H1 (cell line): ENCODE measurements around the gene SARS2. TPM values are rescaled to one million over a fixed set of nuclear protein-coding genes. Genes with fewer than 3 reads are reported as not detected.

Experiments used
- CTCF ChIA-PET: fragments of 300-600 bp; sonication (Branson Sonifier 250); formaldehyde crosslinking; loops from one replicate; lab custom pipeline; 2021; ENCODE audit not compliant: partially characterized antibody; lab: Charles Lee
- POLR2A ChIA-PET: fragments of 300-600 bp; sonication (Branson Sonifier 250); formaldehyde crosslinking; loops from one replicate; lab custom pipeline; 2021; ENCODE audit warnings: inconsistent platforms; ENCODE audit not compliant: partially characterized antibody; lab: Charles Lee
- DNase-seq, 2 experiments: peaks; one replicate each; pipeline versions ENCODE4 v3.0.0 to v3.0.0-alpha.2; 2010 to 2022; ENCODE audit warnings: low spot score in 2 of 2, low read depth in 1 of 2, mixed read lengths in 1 of 2
- FAIRE-seq: peaks from 2 replicates; lab custom pipeline; 2011; peaks lifted over from hg19 to GRCh38; lab: Jason Lieb, UNC
- H2AFZ ChIP-seq: 2 replicates; pipeline ENCODE4 v1.8.1; 2012; ENCODE audit warnings: low read length, inconsistent platforms
- H2AK5ac ChIP-seq: 2 replicates; pipeline ENCODE4 v1.6.1; 2013; ENCODE audit warnings: low read depth, low read length
- H2BK120ac ChIP-seq: replicated peaks from 2 replicates; pipeline ENCODE3; 2013; ENCODE audit warnings: low read depth, low read length, inconsistent platforms
- H2BK12ac ChIP-seq: 2 replicates; pipeline ENCODE4 v1.6.1; 2013; ENCODE audit warnings: low read depth, low read length
- H2BK15ac ChIP-seq: 2 replicates; pipeline ENCODE4 v1.6.1; 2013; ENCODE audit warnings: low read length
- H2BK20ac ChIP-seq: 2 replicates; pipeline ENCODE4 v1.6.1; 2013; ENCODE audit warnings: low read length
- H2BK5ac ChIP-seq: 2 replicates; pipeline ENCODE4 v1.6.1; 2013; ENCODE audit warnings: low read depth, low read length
- H3K14ac ChIP-seq: 2 replicates; pipeline ENCODE4 v1.6.1; 2013; ENCODE audit warnings: inconsistent platforms; ENCODE audit not compliant: insufficient read length
- H3K18ac ChIP-seq: 2 replicates; pipeline ENCODE4 v1.6.1; 2013; ENCODE audit warnings: low read length; ENCODE audit errors: extremely low read depth
- H3K23ac ChIP-seq: 2 replicates; pipeline ENCODE4 v1.6.1; 2013; ENCODE audit warnings: inconsistent platforms; ENCODE audit not compliant: insufficient read length
- H3K23me2 ChIP-seq: 2 replicates; pipeline ENCODE4 v1.6.1; 2013; ENCODE audit warnings: low read depth, low read length
- H3K27ac ChIP-seq: 2 replicates; pipeline ENCODE4 v1.6.1; 2011; ENCODE audit warnings: low read depth, low read length, inconsistent platforms
- H3K27me3 ChIP-seq, 4 experiments: replicated peaks in 1 of 4; 1 replicate in 1 of 4; 2 replicates in 3 of 4; pipeline versions ENCODE4 v1.6.1 to v1.8.1; 2011 to 2013; ENCODE audit warnings: low read length in 3 of 4, mild to moderate bottlenecking in 3 of 4, inconsistent platforms in 2 of 4, mixed read lengths in 2 of 4, moderate library complexity in 1 of 4; ENCODE audit not compliant: control insufficient read depth in 3 of 4, insufficient read depth in 3 of 4; ENCODE audit errors: extremely low read depth in 1 of 4
- H3K36me3 ChIP-seq, 4 experiments: 2 replicates each; pipeline versions ENCODE4 v1.6.1 to v1.8.1; 2011 to 2013; ENCODE audit warnings: mild to moderate bottlenecking in 4 of 4, low read length in 3 of 4, moderate library complexity in 2 of 4, control low read depth in 1 of 4, inconsistent platforms in 1 of 4; ENCODE audit not compliant: insufficient read depth in 4 of 4, control insufficient read depth in 2 of 4
- H3K4ac ChIP-seq: replicated peaks from 2 replicates; pipeline ENCODE3; 2013; ENCODE audit warnings: low read length, low read depth, mixed read lengths, inconsistent platforms; ENCODE audit not compliant: insufficient read length
- H3K4me1 ChIP-seq, 4 experiments: replicated peaks in 1 of 4; 1 replicate in 1 of 4; 2 replicates in 3 of 4; pipeline versions ENCODE4 v1.6.1 to v1.8.1; 2011 to 2013; ENCODE audit warnings: low read length in 3 of 4, inconsistent platforms in 2 of 4, mixed read lengths in 1 of 4; ENCODE audit not compliant: insufficient read depth in 4 of 4, control insufficient read depth in 3 of 4
- H3K4me2 ChIP-seq, 2 experiments: 2 replicates each; pipeline versions ENCODE4 v1.6.1 to v1.8.1; 2011 to 2013; ENCODE audit warnings: low read depth in 2 of 2, low read length in 2 of 2, control low read depth in 1 of 2, inconsistent platforms in 1 of 2, mild to moderate bottlenecking in 1 of 2; ENCODE audit not compliant: insufficient read depth in 1 of 2
- H3K4me3 ChIP-seq, 4 experiments: fragments of 200-600, 300-600 bp in 1 of 4; sonication (generic), shearing (Covaris generic), sonication (Bioruptor Twin) in 1 of 4; 2 replicates each; pipeline versions ENCODE4 v1.5.1 to v1.8.1; 2011 to 2016; ENCODE audit warnings: low read length in 4 of 4, low read depth in 3 of 4, control low read depth in 2 of 4, inconsistent platforms in 2 of 4, mild to moderate bottlenecking in 2 of 4, mixed read lengths in 1 of 4, moderate library complexity in 1 of 4; ENCODE audit not compliant: insufficient read depth in 2 of 4; ENCODE audit errors: extremely low read depth in 1 of 4
- H3K56ac ChIP-seq: replicated peaks from 2 replicates; pipeline ENCODE3; 2013; ENCODE audit warnings: low read depth, mild to moderate bottlenecking, mixed read lengths, low read length, inconsistent platforms; ENCODE audit not compliant: insufficient read length
- H3K79me1 ChIP-seq: 2 replicates; pipeline ENCODE4 v1.6.1; 2013; ENCODE audit warnings: low read depth, low read length, control low read depth
- H3K79me2 ChIP-seq, 2 experiments: 2 replicates each; pipeline versions ENCODE4 v1.6.1 to v1.8.1; 2012 to 2013; ENCODE audit warnings: low read length in 2 of 2, mild to moderate bottlenecking in 2 of 2, inconsistent platforms in 1 of 2; ENCODE audit not compliant: insufficient read depth in 2 of 2, control insufficient read depth in 1 of 2
- H3K9ac ChIP-seq, 4 experiments: replicated peaks in 1 of 4; 1 replicate in 1 of 4; 2 replicates in 3 of 4; pipeline versions ENCODE4 v1.6.1 to v1.8.1; 2011 to 2013; ENCODE audit warnings: low read depth in 3 of 4, low read length in 3 of 4, control low read depth in 2 of 4, mild to moderate bottlenecking in 2 of 4, moderate library complexity in 2 of 4, inconsistent platforms in 1 of 4; ENCODE audit errors: extremely low read depth in 1 of 4
- H3K9me3 ChIP-seq, 2 experiments: 2 replicates each; pipeline versions ENCODE4 v1.6.1 to v1.8.1; 2012 to 2013; ENCODE audit warnings: mild to moderate bottlenecking in 2 of 2, moderate library complexity in 2 of 2, control low read depth in 1 of 2, inconsistent platforms in 1 of 2, low read depth in 1 of 2, low read length in 1 of 2, mixed read lengths in 1 of 2; ENCODE audit not compliant: insufficient read depth in 2 of 2
- H4K20me1 ChIP-seq, 2 experiments: replicated peaks in 1 of 2; 2 replicates each; pipeline versions ENCODE3 to v1.8.1; 2011 to 2013; ENCODE audit warnings: inconsistent platforms in 2 of 2, low read length in 2 of 2, mild to moderate bottlenecking in 1 of 2; ENCODE audit not compliant: insufficient read depth in 2 of 2, control insufficient read depth in 1 of 2
- H4K5ac ChIP-seq: 2 replicates; pipeline ENCODE4 v1.6.1; 2013; ENCODE audit warnings: low read length, low read depth, mixed read lengths, inconsistent platforms; ENCODE audit not compliant: insufficient read length
- H4K8ac ChIP-seq: 2 replicates; pipeline ENCODE4 v1.8.0; 2013; ENCODE audit warnings: mild to moderate bottlenecking, moderate library complexity, low read length, inconsistent platforms; ENCODE audit not compliant: insufficient read depth; ENCODE audit errors: extremely low read depth
- H4K91ac ChIP-seq: replicated peaks from 2 replicates; pipeline ENCODE3; 2013; ENCODE audit warnings: low read length, mixed read lengths, inconsistent platforms; ENCODE audit not compliant: insufficient read length
- CBX5 ChIP-seq: fragments of 300-800, 300-1000 bp; sonication (generic); IDR thresholded peaks from 2 replicates; pipeline ENCODE4 v1.7.1; 2016; ENCODE audit warnings: antibody characterized with exemption, low read length, low read depth
- CBX8 ChIP-seq: fragments of 300-800, 300-1000 bp; sonication (generic); IDR thresholded peaks from 2 replicates; pipeline ENCODE4 v1.7.1; 2016; ENCODE audit warnings: low read depth, low read length, borderline replicate concordance
- CHD2 ChIP-seq: IDR thresholded peaks from 2 replicates; pipeline ENCODE4 v1.6.1; 2012; ENCODE audit warnings: low read length, improper control_type of control experiment
- EGR1 ChIP-seq: IDR thresholded peaks from 2 replicates; pipeline ENCODE4 v1.6.1; 2011; ENCODE audit warnings: low read depth, low read length, borderline replicate concordance
- GTF2F1 ChIP-seq: IDR thresholded peaks from 2 replicates; pipeline ENCODE4 v1.6.1; 2012; ENCODE audit warnings: low read depth, low read length, improper control_type of control experiment, borderline replicate concordance
- KDM5A ChIP-seq: fragments of 200-600 bp; IDR thresholded peaks from 2 replicates; pipeline ENCODE4 v1.7.1; 2012; ENCODE audit warnings: mild to moderate bottlenecking, low read length, inconsistent platforms, mixed read lengths
- NANOG ChIP-seq: IDR thresholded peaks from 2 replicates; pipeline ENCODE4 v1.6.1; 2011; ENCODE audit warnings: low read length, low read depth, mild to moderate bottlenecking, inconsistent platforms; ENCODE audit not compliant: insufficient read depth, poor library complexity, severe bottlenecking
- NRF1 ChIP-seq: IDR thresholded peaks from 2 replicates; pipeline ENCODE4 v1.6.1; 2011; ENCODE audit warnings: mild to moderate bottlenecking, low read depth, low read length, improper control_type of control experiment
- RNF2 ChIP-seq: fragments of 200-900, 300-1000 bp; sonication (generic); IDR thresholded peaks from 2 replicates; pipeline ENCODE4 v1.7.1; 2016; ENCODE audit warnings: borderline replicate concordance, low read depth, mild to moderate bottlenecking, antibody characterized with exemption, low read length; ENCODE audit not compliant: poor library complexity, severe bottlenecking; ENCODE audit errors: missing control alignments
- SAP30 ChIP-seq: fragments of 300-600 bp; sonication (generic); IDR thresholded peaks from 2 replicates; pipeline ENCODE4 v1.7.1; 2012; ENCODE audit warnings: low read length, moderate library complexity, mild to moderate bottlenecking, inconsistent platforms; ENCODE audit not compliant: insufficient read depth, insufficient replicate concordance
- TEAD4 ChIP-seq: IDR thresholded peaks from 2 replicates; pipeline ENCODE4 v1.6.1; 2012; ENCODE audit warnings: low read depth, low read length, inconsistent platforms, mixed read lengths
- YY1 ChIP-seq: IDR thresholded peaks from 2 replicates; pipeline ENCODE4 v1.6.1; 2011; ENCODE audit warnings: low read depth, mild to moderate bottlenecking, low read length
- ZNF274 ChIP-seq: IDR thresholded peaks from 2 replicates; pipeline ENCODE4 v1.7.0; 2012; ENCODE audit warnings: low read length, borderline replicate concordance; ENCODE audit errors: extremely low read depth
- WGBS, 2 experiments: shearing (Covaris generic) in 1 of 2; methylation state at CpG; one replicate each; pipeline versions ENCODE4 v1.1.6 to v1.1.7; 2013 to 2015; ENCODE audit warnings: low lambda C conversion rate in 2 of 2, mixed read lengths in 2 of 2, inconsistent platforms in 1 of 2, low coverage in 1 of 2, missing lambda C conversion rate in 1 of 2; ENCODE audit not compliant: insufficient replicate concordance in 2 of 2, insufficient coverage in 1 of 2, insufficient read length in 1 of 2; ENCODE audit errors: extremely low coverage in 1 of 2, missing lambda C conversion rate in 1 of 2; 5-methylcytosine and 5-hydroxymethylcytosine counted together
- polyA plus RNA-seq, 7 experiments: library from polyadenylated mRNA; depleted of rRNA in 3 of 7; stranded (reverse) in 5 of 7; unstranded in 2 of 7; fragments of >200 nt in 5 of 7; fragments of 200-250 nt in 2 of 7; gene quantifications; 1 replicate in 5 of 7; 2 replicates in 1 of 7; 4 replicates in 1 of 7; pipeline versions ENCODE4 v1.2.1 to v1.2.3, GENCODE V29; 2011 to 2013; ENCODE audit warnings: missing spikeins in 2 of 7, mixed read lengths in 2 of 7
- total RNA-seq: library from RNA; stranded (reverse); fragmentation: NEBNext Ultra II Directional; extraction: Animal tissue kit (Norgen Biotek cat#: 25700); gene quantifications from 2 replicates; pipeline ENCODE4 v1.2.1, GENCODE V29; 2021
- TF ChIP-seq, protein P1 (sequence below): IDR thresholded peaks from 2 replicates; pipeline ENCODE4 v1.6.1; 2012; ENCODE audit warnings: inconsistent platforms

Gene SARS2
- total and polyA plus RNA-seq, 2 of the 8 experiments (the other 6 are each of a cell fraction or from before 2014, with no cell fraction given): 68.0 to 102 TPM

DNA sequence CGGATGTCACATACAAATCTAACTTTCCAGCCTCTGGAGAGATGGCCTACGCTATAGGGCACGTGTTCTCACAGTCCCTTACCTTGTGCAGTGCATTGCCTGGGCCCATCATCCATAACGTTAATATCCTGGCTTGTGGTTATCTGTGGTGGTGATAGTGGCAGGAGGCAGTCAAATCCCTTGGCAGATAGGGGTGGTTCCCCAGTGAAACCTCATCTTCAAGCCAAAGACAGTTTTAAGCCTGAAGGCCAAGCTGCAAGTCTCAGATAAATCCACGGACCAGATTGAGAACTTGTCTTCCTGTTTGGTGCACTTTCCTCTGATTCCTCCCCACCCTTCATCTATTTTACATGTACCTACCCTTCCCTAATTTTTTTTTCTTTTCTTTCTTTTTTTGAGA is 49.2 kb upstream of the SARS2 start:
- H4K20me1 ChIP-seq: no peaks in the 10 kb centered on the region
- H3K9ac ChIP-seq: no peak overlapping the region
- no peak overlapping the region for H2BK20ac ChIP-seq
- no peak overlapping the region for H3K4me2 ChIP-seq
- 0 out of 7 replicates have a peak, but pooled peaks cover 0 to 3% (median 0%) of the 10 kb centered on the region in 4 experiments for H3K27me3 ChIP-seq
- ChIA-PET CTCF (interaction anchor here (0.8 to 1.2 kb wide), 2 partner anchors 14 to 27 kb away, joined by 3 read pairs; no protein-coding TSS in a partner anchor), POLR2A (interaction anchor here (0.6 kb wide), 1 partner anchor 118 kb away, joined by 3 read pairs; no protein-coding TSS in a partner anchor)
- no peak overlapping the region for H3K23ac ChIP-seq
- no peak overlapping the region for H2AFZ ChIP-seq
- H2BK15ac ChIP-seq: no peak overlapping the region
- no peaks in the 10 kb centered on the region for H3K36me3 ChIP-seq
- H4K8ac ChIP-seq: no peak overlapping the region
- no peak overlapping the region for H2BK12ac ChIP-seq
- no peak overlapping the region for H3K18ac ChIP-seq
- no peak overlapping the region for H3K27ac ChIP-seq
- H3K4ac ChIP-seq: no peak overlapping the region
- DNase-seq (no peak), FAIRE-seq (no peak)
- H3K23me2 ChIP-seq: peaks cover 6% of the 10 kb centered on the region; the same call in 1 of the 2 replicates
- no peak overlapping the region for H3K14ac ChIP-seq
- H2BK120ac ChIP-seq: no peak overlapping the region
- H3K4me1 ChIP-seq: peaks cover 0 to 7% (median 3%) of the 10 kb centered on the region in 4 experiments; a peak in 3 of 7 replicates
- H3K79me2 ChIP-seq: no peaks in the 10 kb centered on the region
- H4K5ac ChIP-seq: no peak overlapping the region
- no peak overlapping the region for H3K56ac ChIP-seq
- H3K9me3 ChIP-seq: no peaks in the 10 kb centered on the region
- no peak overlapping the region for H2AK5ac ChIP-seq
- H3K79me1 ChIP-seq: no peaks in the 10 kb centered on the region
- no peak overlapping the region for H4K91ac ChIP-seq
- H2BK5ac ChIP-seq: no peak overlapping the region
- no peak overlapping the region for H3K4me3 ChIP-seq
- WGBS, 2 experiments: 78% methylated on average over 5 of the region's 5 CpGs; no CpG with 5 or more reads in 1 of the 2 experiments
- TF ChIP-seq NRF1 (no peak), CBX5 (no peak), CHD2 (no peak), YY1 (no peak), SAP30 (no peak), GTF2F1 (no peak), RNF2 (no peak), CBX8 (no peak), KDM5A (no peak), EGR1 (no peak), ZNF274 (no peak), NANOG (no peak), TEAD4 (no peak)
- TF ChIP-seq, protein P1, sequence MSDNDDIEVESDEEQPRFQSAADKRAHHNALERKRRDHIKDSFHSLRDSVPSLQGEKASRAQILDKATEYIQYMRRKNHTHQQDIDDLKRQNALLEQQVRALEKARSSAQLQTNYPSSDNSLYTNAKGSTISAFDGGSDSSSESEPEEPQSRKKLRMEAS: no peak
